Stimulated activated CD4-positive, alpha-beta T cell treated with anti-CD3 and anti-CD28 coated beads, TNF-alpha, amount 100 ng/mL, for 48 hours (primary cell): ENCODE results near the gene AFF4.
A peak's percentile ranks its signal among the peaks of the same experiment; 100 is the strongest.
"Not testable (repeated sequence)": the region's sequence is repeated elsewhere in the genome, so short reads cannot be mapped to it uniquely, and the experiment has no call there.

Experiments used
- DNase-seq, 3 donors: peaks; one replicate each; pipeline ENCODE4 v3.0.0-alpha.2; 2020; ENCODE audit warnings: low read depth in 3 of 3

The AFF4 gene

GRCh38 chr5:132854992-132855391 lies 108.4 kb downstream of the AFF4 start:
- not testable (repeated sequence) for DNase-seq

DNA sequence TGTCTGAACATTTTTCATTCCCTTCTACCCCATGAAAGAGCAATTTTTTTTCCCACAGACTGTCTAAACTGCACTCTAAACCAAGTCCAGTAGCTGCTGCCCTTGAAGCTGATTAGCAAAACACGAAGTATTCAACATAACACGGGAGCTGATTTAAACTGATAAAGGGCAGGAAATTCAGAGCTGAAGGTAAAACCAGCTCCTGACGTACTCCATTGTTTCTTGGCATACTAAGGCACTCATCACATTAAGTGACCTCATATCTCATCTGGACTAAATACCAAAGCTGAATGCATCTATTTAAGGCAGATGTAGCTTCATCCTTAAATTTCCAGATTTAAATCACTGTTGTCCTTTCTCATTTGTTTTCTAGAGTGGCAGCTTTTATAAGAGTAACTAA lies 109.1 kb downstream of the AFF4 start:
- no peak for DNase-seq

- no peak for DNase-seq
Observed at GRCh38 chr5:132853790-132854189, 109.6 kb downstream of the AFF4 start.

- no peak for DNase-seq
Observed at GRCh38 chr5:132853323-132853722, 110.1 kb downstream of the AFF4 start.

- DNase-seq, result no peak
Observed at GRCh38 chr5:132850066-132850465, 113.4 kb downstream of the AFF4 start.

GRCh38 chr5:132849347-132849746 lies 114.1 kb downstream of the AFF4 start:
- DNase-seq, result no peak

- DNase-seq, result no peak
Observed at GRCh38 chr5:132848270-132848669, 115.2 kb downstream of the AFF4 start.

DNA sequence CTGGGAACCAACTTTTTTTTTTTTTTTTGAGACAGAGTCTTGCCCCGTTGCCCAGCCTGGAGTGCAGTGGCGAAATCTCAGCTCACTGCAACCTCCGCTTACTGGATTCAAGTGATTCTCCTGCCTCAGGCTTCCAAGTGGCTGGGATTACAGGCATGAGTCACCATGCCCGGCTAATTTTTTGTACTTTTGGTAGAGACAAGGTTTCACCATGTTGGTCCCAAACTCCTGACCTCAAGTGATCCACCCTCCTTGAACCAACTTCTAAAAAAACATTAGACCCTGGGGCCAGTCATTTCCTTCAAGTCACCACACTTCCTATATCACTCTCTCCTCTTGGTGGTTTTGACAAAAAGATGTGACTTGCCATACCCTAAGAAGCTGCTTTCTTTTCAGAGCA lies 122.1 kb downstream of the AFF4 start:
- no peak for DNase-seq

DNA sequence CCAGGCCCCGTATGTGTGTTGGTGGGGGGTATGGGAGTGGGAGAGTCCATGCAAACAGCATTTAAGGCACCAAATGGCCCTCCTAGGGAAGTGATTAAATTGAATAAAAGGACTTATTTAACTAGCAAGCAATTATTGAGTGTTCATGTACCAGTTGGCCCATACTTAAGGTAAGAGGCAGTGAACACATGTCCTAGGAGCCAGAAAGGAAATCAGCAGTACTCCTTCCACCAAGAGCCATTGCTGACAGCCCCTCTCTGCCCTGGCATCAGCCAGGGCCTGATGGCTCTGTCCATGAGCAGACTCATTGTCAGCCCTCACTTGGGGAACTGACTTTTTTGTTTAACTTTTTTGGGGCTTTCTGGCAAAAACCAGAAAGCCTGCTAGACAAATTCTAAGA lies 122.5 kb downstream of the AFF4 start:
- no peak for DNase-seq

GRCh38 chr5:132840313-132840712 lies 123.1 kb downstream of the AFF4 start:
- DNase-seq, result no peak

DNA sequence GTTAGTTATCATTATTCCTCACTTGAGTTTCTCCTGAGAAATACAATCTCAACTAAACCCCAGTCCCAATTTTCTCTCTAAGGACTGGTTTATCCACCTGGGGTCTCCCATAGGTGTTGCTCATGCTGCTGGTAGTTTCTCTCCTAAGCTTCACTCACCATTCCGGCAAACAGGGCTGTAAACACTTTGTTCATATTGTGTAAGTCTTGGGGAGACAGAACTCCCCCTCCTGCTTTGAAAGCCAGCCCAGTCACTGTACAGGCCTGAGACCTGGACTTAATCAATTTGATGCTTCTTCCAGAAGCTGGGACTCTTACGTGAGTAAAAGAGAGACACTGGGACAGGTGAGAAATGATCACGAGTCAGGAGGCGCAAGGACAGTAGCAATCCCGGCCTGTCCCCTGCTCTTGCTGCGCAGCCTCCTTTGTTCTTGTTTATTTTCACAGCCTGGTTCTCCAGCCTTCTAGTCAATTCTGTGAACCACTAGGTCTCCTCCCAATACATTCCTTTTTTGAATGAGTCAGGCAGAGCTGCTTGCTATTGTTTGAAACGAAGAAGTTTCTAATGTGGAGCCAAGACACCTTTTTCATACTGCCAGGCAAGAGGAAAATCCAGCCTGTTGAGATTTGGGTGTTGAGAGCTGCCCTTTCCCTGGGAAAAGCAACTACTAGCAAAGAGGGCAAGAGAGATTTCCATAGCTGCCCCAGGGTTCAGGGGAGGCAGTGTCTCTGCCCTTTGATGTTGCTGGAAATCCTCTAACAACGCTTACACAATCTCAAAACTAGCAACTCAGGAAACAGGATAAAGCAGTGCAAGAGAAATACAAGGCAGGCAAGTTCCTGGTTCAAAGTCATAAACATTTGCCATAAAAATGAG lies 123.8 kb downstream of the AFF4 start:
- DNase-seq, result no peak

GRCh38 chr5:132838516-132839282 lies 124.7 kb downstream of the AFF4 start:
- DNase-seq, result no peak

- no peak for DNase-seq
Observed at GRCh38 chr5:132837868-132838267, 125.6 kb downstream of the AFF4 start.

GRCh38 chr5:132836852-132837251 lies 126.6 kb downstream of the AFF4 start:
- no peak for DNase-seq

DNA sequence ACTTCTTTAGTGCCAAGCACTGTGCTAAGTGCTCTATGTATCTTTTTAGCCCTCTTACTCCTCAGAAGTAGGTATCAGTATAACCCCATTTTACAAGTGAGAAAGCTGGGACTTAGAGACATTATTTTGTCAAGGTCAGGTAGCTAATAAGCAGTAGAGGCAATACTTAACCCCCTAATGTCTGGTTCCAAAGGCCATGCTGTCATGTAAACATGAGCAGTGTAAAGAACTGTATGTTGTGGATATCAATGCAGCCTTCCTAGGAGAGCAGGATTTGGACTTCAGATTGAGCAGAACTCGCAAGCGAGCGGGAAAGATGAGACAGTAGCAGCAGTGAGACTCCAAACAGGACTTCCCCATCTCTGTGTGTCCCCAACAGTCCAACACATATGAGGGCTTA lies 129.4 kb downstream of the AFF4 start:
- no peak for DNase-seq

GRCh38 chr5:132832612-132833011 lies 130.8 kb downstream of the AFF4 start:
- no peak for DNase-seq

- no peak for DNase-seq
Observed at GRCh38 chr5:132831095-132831860, 132.2 kb downstream of the AFF4 start.

DNA sequence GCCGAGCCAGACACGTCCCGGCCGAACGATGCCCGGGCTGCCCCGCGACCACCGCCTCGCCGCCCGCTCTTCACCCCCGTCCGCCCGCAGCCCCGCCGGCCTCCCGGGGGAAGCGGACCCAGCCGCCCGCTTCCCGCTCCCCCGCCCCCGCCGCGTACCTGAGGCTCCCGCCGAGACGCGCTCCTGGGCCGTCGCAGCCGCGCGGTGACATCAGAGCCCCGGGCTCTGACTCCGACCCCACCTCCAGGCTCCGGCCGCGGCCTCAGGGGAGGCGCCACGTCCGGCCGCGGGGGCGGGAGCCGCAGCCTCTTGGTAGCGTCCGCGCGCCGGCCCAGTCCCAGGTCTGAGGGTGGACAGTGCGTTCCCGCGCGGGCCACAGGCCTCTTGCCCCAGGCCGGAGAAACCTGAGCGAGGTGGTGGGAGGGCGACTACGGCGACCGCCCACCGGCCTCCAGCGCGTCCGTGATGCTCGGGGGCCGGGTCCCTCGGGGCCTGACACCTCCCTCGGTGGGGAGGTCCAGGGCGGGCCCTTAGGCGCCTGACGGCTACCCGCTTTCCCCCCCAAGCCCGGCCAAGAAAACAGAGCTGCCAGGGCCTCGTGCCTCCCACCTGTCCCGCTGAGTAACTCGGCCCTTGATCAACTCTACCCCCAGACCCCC lies 132.9 kb downstream of the AFF4 start, which contains the start of gene SHROOM1:
SHROOM1 (minus strand) TSS at position 212 of the 659 bp plus-strand sequence. CDS start 4,507 bp downstream, outside the sequence.
- DNase-seq, result no peak

- DNase-seq, result peak; percentile 38 to 71 (median 39)
Observed at GRCh38 chr5:132829742-132830435, 133.5 kb downstream of the AFF4 start.

DNA sequence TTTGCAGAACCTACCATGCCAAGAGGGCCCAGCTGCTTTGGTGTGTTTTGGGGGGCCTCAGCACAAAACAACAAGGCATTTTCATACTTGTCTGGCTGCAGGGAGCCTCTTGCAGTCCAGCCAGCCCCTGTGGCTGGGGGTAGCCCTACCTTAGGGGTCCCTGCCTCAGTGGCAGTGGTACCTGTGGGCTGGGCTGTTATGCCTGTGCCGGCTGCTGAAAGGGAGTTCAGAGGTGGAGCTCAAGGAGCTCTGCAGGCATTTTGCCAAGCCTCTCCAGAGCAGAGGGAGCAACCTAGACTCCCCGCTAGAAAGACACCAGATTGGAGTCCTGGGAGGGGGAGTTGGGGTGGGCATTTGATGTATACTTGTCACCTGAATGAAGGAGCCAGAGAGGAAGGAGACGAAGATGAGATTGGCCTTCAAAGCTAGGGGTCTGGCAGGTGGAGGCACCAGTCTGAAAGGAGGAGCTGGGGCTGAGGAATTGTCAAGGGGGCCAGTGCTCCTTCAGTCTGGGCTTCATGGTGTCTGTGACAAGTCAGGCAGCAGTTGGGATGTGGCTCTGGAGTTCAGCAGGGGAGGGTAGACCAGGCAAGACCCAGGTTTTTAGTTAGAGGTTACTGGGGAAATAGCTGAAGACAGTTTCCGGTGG lies 134.5 kb downstream of the AFF4 start:
- DNase-seq, result no peak
